Astrocyte (in vitro differentiated cells and primary cell): ENCODE measurements around the gene ZBTB37.

Source experiments
- EZH2 ChIP-seq: IDR thresholded peaks from 2 replicates; pipeline ENCODE4 v1.6.1; 2012; ENCODE audit warnings: mild to moderate bottlenecking, low read length, inconsistent platforms; ENCODE audit not compliant: insufficient read depth
- TF ChIP-seq, protein P1 (sequence below): IDR thresholded peaks from 2 replicates; pipeline ENCODE4 v1.5.1; 2011; ENCODE audit warnings: low read depth, mild to moderate bottlenecking, inconsistent platforms, low read length, moderate library complexity; ENCODE audit not compliant: insufficient read depth

DNA sequence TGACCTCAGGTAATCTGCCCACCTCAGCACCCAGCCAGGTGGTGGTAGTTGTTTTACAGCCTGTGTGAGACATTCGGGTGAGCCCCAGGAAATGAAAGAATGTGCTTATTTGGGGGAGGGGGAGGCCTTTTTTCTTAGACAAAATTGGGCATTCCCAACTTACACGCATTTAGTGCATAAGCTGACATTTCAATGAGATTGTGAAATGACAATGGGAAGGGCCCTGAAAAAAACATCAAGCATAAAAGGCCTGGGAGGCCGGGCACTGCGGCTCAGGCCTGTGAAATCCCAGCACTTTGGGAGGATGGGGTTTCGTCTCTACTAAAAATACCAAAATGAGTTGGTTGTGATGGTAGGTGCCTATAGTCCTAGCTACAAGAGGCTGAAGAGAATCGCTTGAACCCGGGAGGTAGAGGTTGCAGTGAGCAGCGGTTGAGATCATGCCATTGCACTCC is 5.4 kb upstream of the ZBTB37 start:
- TF ChIP-seq, protein P1, sequence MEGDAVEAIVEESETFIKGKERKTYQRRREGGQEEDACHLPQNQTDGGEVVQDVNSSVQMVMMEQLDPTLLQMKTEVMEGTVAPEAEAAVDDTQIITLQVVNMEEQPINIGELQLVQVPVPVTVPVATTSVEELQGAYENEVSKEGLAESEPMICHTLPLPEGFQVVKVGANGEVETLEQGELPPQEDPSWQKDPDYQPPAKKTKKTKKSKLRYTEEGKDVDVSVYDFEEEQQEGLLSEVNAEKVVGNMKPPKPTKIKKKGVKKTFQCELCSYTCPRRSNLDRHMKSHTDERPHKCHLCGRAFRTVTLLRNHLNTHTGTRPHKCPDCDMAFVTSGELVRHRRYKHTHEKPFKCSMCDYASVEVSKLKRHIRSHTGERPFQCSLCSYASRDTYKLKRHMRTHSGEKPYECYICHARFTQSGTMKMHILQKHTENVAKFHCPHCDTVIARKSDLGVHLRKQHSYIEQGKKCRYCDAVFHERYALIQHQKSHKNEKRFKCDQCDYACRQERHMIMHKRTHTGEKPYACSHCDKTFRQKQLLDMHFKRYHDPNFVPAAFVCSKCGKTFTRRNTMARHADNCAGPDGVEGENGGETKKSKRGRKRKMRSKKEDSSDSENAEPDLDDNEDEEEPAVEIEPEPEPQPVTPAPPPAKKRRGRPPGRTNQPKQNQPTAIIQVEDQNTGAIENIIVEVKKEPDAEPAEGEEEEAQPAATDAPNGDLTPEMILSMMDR = no peak
- no peak for TF ChIP-seq EZH2
